Activated T-cell treated with anti-CD3 and anti-CD28 coated beads for 24 hours (primary cell): ENCODE results near the gene LRRC73.
"Not testable (repeated sequence)": the region's sequence is repeated elsewhere in the genome, so short reads cannot be mapped to it uniquely, and the experiment has no call there.

Experiments used
- DNase-seq: peaks from one replicate; pipeline ENCODE4 v3.0.0-alpha.2; 2020; ENCODE audit warnings: low read depth

The LRRC73 gene

DNA sequence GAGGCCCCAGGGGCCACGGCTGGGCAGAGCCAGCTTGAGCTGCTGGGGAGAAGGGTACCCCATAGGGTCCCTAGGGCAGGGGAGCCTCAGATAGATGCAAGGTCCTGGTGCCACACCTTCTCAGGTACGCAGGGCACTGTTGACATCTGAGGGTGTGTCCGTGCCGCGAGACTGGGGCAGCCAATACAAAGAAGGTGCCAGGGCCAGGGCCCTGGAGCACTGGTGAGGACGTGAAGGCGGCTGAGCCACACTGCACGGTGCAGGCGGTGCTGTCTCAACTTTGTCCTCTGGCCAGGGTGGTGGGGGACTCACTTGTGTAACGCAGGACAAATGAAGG, 649 bp upstream of the LRRC73 start:
- no peak for DNase-seq

DNA sequence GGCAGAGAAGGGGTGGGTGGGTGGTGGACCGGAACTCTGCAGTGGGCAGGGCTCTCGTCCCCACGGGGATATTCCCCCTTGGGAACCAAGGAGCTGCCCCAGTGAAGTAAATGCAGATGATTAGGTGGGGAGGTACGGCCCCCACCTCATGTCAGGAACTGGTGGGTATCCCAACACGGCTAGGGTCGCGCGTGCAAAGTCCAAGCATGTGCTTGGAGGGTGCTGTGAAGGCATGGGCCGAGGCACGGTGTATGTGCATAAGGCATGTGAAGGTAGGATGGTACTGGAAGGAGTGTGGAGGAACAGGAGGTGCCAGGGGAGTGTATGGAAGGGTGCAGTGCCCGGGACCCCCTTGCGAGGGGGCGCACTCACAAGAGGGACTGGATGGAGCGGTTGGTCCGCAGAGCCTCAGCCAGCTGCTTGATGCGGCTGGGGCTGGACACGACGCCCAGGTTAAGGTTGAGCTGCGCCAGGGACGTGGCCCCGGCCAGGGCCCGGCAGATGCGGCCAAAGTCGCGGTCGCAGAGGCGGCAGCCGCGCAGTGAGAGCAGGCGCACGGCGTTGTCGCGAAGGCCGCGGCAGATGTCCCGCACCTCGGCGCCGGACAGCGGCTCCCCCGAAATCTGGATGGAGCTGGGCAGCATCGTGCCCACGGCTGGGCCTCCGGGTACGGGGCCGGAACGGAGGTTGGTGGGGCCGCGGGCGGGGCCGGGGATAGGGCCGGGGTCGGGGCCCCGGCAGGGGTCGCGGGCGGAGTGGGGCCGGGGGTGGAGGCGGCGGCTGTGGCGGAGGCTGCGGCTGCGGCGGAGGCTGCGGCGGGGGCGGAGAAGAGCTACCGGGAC, 783 bp downstream of the LRRC73 start:
- no peak for DNase-seq

DNA sequence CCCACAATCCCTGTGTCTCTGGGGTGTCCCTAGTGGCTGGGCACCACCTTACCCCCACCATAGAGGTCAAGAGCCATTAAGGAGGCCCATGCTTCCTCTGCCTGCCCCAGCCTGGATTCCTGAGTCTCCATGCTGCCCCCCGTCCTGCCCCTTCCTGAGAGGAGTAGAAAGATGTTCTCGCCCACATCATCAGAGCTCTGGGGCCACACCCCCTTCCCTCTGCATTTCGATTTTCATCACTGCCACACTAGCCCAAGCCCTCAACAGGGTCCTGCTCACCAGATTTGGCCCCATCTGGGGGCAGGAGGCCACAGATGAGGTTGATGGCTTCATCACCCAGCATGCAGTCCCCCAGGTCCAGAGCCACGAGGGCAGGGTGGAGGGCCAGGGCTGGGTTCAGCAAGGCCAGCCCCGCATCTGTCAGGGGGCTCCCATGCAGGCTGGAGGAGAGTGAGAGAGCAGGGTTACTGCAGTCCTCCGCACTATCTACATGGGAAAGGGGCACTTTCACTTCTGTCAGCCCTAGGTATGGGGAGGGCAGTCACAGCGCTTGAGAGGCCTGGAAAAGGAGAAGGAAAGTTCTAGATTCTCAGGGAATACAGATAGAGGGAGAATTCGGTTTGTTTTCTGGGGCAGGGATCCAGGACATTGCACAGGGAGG, 1.5 kb downstream of the LRRC73 start:
- DNase-seq, result no peak

DNA sequence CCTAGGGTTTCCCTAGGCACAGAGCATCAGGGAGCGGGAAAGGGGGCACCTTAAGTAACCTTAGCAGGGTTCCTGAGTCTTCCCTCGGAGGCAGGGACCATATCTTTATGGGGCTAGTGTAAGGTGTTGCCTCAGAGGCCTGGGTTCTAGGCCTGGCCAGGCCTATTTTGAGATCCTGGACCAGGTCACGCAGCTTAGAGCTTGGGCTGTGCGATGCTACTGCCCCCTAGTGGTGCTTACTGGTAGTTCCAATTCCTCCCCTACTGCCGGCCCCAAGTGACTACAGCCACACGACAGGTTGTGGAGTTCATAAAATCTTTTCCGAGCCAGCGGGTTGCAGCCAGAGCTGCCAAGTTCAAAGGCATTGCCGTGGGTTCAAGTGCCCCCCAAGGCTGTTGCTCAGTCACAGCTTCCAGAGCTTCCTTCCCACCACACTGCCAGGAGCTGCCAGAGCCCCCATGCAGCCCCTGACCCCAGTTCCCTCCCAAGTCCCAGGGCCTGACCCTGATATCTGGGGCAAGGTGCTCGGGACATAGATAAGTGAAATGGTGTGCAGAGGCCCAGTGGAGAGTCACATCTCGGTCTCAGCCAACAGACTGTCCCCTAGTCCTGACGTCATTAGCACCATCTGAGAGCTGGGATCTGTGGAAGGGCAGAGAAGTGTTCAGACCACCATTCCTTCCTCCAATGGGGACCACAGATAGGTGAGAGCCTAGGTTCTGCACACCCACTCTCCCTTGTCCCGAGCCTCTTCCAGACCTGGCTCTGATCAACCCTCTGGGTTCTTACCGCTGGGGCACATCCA, 3.3 kb downstream of the LRRC73 start:
- DNase-seq, result peak; percentile 70

DNA sequence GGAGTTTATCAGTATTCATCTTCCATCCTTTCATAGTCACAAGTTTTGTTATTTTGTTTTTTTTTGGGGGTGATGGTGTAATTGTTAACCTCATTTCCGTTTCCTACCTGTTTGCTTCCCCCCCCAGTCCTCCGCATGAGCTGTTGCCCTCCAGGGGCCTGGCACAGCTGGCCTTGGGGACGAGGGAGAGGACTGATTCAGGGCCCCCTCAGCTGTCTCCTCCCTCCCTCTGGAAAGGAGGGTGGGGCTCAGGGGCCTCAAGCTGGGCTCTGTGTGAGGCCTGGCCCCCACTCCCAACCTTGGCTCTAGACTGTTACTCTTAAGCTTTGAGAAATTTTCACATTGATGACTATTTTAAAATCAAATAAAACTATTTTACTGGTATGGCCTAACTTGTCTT, 4.0 kb downstream of the LRRC73 start:
- DNase-seq, result no peak

DNA sequence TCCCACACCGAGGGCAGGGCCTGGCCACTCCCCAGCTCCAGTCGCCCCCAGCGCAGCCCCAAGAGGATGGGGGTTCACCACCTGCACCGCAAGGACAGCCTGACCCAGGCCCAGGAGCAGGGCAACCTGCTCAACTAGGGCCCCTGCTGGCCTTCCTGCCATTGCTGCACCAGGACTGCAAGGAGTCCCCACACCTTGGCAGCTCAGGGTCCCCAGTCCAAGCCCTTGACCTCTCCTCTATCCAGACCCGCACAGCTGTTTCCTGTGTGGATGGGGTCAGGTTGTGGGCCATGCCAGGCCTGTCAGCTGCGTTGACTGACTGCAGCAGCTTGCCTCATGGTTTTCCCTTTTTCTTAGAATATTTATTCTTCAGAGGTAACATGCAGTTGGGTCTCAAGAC, 4.4 kb downstream of the LRRC73 start:
- no peak for DNase-seq

DNA sequence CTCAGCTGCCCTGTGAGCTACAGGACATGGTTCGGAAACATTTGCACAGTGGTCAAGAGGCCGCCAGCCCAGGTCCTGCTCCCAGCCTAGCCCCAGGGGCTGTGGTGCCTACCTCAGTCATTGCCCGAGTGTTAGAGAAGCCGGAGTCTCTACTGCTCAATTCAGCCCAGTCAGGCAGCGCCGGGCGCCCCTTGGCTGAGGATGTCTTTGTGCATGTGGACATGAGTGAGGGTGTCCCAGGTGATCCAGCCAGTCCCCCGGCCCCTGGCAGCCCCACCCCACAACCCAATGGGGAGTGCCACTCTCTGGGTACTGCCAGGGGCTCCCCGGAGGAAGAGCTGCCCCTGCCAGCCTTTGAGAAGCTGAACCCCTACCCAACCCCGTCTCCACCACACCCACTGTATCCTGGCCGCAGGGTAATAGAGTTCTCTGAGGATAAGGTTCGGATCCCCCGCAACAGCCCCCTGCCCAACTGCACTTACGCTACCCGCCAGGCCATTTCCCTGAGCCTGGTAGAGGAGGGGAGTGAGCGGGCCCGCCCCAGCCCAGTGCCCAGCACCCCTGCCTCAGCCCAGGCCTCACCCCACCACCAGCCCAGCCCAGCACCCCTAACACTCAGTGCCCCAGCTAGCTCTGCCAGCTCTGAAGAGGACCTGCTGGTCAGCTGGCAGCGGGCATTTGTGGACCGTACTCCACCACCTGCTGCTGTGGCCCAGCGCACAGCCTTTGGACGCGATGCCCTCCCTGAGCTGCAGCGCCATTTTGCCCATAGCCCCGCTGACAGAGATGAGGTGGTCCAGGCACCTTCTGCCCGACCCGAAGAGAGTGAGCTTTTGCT, 5.2 kb downstream of the LRRC73 start:
- no peak for DNase-seq

DNA sequence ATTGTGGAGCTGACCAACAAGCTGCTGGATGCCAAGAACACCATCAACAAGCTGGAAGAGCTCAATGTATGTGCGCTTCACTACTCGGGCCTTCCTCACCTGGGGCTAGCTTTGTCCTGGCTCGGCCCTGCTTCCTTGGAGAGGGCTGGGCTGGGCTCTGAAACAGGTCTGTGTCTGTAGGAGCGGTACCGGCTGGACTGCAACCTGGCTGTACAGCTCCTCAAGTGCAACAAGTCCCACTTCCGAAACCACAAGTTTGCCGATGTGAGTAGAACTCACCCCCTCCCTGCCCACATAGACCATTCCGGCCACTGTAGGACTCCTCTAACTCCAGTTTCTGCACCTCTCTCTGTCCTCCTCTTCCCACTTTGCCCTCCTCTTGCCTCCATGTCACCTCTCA, 6.7 kb downstream of the LRRC73 start:
- DNase-seq, result no peak

DNA sequence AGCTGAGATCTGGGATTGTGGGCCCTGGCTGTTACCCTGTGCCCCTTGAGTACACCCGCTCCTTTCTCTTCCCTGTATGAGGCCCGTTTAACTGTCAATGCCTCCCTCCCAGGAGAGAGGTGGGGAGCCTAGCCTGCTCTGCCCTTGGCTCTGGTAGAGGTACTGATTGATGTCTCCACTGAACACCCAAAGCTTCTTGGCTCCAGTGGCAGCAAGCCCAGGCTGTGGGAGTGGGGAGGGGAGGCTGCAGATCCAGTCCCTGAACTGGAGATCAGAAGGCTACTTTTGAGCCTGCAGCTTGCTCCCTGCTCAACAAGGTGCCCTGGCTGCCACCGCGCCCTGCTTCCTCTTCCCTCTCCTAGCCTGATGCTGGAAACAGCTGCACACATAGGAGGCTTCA, 7.5 kb downstream of the LRRC73 start:
- no peak for DNase-seq

DNA sequence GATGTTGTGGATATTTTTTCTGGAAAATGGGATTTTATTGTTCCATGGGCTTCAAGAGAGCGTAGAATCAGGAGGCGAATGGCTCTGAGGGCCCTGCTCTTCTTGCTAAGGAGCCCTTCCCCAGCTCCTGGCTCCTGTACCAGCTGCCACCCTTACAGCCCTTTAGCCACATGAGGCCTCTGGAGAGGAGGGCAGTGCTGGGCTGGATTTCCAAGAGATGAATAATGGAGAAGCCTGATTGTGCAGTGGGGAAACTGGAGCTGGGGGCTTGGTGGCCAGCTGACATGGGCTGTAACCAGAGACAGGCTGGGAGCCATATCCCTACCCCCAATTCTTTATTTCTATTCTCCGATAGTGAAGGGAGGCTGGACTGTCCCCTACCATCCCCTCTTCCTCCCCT, 9.2 kb downstream of the LRRC73 start:
- DNase-seq, result no peak

DNA sequence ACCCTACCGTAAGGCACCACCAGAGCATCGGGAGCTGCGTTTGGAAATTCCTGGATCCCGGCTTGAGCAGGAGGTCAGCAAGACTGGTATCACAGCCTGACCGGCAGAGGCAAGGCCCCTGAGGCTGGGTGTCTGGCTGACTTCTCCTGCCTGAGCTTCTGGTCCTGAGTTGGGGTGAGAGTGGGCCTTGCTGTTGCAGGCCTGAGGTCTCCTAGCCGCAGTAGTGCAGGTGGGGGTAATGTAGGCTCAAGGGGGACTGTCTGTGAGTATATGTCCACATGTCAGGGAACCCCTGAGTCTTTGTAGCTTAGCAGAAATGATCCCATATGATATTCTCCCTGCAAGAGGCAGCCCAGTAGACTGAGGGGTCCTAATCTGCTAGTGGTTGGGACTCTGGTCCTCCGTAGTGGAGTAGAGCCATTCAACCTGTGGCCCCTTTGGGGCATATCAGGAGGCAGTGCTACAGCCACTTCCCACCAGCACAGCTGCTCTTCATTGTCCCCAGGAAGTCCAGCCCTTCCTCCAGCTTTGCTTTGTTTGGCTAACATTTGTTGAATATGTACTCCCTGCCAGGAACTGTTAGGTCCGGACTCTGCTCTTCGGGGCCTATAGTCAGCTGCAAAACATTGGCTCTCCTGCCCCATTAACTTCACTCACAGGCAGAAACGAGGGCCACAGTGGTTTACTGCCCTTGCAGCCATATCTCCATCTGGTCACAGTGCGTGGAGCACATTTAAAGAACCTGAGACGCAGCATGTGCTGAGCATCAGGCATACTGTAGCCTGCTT, 10.9 kb downstream of the LRRC73 start:
- no peak for DNase-seq

DNA sequence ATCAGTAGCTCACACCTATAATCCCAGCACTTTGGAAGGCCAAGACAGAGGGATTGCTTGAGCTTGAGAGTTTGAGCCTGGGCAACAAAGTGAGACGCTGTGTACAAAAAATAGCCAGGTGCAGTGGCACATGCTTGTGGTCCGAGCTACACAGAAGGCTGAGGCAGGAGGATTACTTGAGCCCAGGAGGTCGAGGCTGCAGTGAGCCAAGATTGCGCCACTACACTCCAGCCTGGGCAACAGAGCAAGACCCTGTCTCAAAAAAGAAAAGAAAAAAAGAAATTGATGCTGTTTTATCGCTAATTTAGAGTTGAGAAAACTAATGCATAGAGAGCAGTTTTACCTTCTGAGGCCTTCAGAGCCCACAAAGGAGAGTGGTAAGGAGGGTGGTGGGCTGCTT, 11.9 kb downstream of the LRRC73 start:
- DNase-seq, result not testable (repeated sequence)

DNA sequence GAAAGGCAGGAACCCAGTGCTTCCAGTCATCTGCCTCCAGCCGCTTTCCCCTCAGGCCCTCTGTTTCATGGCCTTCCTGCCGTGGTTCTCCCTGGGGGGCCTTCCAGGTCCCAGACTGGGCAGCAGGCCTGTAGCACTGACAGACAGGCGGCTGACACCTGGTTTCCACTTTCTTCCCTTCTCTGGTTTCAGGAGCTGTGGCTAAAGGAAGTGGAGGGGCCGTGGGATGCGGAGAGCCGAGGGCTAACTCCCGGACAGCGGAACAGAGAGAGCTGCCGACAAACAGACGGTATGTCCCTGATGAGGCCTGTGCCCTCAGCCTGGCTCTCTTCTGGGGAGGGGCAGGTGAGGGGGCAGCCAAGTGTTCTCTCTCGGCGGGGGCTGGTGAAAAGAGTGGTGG, 12.5 kb downstream of the LRRC73 start:
- no peak for DNase-seq

DNA sequence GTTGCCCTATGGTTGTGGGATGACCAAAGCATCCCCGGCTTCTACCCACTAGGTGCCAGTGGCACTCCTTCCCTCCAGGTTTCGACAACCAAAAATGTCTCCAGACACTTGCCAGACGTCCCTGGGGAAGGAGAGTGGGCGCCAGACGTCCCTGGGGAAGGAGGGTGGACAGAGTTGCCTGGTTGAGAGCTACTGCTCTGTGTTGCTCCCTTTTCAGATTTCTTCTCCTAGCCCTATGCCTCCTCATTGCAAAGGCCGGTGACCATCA, 13.1 kb downstream of the LRRC73 start:
- DNase-seq, result no peak

DNA sequence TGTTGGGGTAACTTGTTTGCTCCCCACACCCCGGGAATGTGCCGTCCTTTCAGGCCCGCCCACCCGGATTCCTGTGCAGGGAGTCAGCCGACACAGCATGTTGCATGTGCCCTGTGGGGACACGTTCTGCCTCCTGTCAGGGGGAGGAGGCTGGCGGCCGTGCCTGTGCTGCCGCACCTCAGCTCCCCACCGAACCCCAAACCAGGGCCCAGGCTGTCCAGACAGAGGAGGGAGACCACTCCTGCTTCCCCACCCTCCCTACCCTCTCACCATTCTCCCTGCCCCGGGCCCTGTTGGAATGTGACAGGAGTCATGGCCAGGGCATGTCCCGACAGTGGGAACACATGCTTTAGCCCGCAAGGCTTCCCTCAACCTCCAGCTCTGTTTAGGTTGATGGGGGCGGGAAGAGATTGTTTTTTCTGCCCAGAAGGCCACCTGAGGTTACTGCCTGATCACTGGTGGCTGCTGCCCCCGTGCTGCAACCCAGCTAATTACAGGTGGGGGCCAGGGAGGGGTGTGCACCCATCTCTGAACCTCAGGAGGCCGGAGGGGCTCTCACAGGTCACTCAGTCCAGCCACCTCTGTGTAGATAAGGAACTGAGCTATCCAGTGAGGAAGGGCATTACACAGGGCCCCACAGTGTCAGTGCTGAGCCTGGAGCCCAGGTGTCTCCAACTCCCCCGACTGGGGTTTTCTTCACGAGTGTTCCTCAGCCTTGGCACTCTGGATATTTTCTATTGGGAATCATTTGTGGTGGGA, 13.6 kb downstream of the LRRC73 start:
- no peak for DNase-seq

DNA sequence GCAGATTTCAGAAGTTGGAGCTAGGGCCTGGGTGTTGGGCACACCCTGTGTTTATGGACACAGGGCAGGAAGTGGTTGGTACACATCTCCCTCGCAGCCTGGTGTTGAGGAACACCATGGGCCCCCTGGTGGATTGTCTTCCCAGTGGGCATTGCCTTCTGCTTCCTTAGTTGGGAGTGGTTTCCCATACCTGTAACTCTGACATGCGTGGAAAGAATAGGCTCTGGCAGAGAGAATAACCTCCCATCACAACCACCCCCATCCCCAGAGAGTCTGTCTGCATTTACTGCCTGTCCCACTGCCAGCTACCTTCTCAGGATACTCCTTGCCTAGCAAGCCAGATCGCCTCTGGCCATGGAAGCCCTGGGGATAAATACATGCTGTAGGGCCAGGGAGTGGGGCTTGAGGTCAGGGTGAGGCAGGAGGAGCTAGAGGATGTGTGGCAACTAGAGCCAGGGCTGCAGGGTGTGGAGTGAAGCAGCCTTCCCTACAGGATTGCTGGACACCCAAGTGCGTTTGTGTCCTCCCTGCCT, 14.7 kb downstream of the LRRC73 start:
- no peak for DNase-seq

DNA sequence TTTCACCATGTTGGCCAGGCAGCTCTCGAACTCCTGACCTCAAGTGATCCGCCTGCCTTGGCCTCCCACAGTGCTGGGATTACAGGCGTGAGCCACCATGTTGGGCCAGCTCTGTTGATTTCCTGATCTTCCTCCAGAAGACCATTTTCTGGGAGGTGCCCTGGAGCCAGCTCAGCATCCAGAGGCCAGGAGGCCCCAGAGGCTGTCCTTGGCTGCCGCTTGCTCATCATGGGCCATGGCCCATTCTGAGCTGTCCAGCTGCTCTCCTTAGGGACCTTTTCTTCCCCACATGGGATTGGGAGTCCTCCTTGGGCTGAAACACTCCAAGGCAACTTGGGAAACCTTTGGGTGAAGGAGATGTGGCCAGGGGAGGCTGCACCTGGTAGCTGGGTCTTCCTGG, 15.4 kb downstream of the LRRC73 start:
- no peak for DNase-seq

DNA sequence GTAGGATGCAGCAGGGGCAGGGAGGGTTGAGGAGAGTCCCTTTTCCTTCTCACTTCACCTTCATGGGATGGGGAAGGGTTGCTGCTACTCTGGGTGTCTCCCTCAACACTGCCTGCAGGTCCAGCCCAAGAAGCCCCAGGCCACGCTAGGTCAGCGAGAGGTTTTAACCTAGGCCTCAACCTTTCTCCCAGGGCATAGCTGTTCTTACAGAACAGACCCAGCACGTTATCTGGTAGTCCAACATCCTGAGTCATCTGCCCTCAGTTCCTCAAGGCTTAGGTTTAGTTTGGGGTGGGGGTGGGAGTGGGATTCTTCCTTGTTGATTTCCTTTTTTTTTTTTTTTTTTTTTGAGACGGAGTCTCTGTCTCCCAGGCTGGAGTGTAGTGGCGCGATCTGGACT, 15.8 kb downstream of the LRRC73 start:
- DNase-seq, result no peak

DNA sequence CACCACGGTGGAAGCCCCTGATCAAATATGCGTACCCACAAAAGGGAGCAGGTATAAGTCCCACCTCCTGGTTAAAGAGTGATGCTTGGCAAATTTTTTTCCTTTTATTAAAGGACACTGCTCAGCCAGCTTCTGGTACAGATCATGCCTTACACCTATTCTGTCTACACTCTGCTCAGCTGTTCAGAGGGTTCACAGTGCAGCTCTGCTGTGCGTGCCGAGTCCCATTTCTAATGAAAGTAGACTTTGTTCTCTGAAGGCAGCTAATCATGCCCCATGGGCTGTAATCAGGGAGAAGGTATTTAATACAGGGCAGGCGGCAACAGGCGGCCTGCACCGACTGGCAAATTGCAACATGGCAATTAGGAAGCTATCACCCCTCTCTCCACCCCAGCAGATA, 16.3 kb downstream of the LRRC73 start:
- no peak for DNase-seq

DNA sequence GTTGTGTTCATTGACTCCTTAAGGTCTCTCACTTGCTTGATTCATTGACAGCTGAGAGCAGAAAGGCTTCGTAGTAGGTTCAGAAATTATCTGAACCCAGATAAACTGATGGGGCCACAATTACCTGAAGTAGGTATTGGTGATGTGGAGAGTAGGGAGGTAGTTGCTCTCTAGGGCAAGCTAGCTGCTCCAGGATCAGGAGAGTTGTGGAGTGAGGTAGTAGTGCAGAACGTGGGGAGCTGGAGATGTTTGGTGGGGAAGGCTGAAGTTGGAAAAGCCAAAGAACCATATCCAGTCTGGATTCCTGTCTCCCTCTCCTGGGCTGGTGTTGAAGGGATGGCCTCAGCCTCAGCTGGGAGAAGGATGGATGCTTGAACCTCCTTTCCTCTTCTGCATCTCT, 16.9 kb downstream of the LRRC73 start:
- no peak for DNase-seq

DNA sequence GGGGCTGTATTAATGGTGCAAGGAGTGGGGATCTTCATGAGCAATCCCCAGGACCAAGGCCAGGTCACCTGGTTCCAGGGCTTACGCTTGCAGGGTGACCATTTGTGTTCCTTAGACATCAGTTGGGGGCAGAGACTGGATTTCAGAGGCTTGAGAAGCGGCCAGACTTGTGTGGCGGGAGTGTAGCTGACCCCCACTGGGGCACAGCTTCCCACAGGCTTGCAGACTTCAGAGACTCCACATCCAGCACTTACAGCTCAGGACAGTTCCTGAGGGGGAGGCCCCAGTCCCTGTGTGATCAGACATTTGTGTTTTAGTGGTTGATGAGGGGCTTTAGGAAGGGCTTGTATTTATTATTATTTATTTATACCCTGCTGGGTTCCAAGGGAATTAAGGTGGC, 17.5 kb downstream of the LRRC73 start:
- DNase-seq, result no peak
